GM21529 (cell line): ENCODE data around the gene RECK.

ENCODE experiments used
- ATAC-seq: cut with Tn5 transposase; IDR thresholded peaks from one replicate; pipeline ENCODE4 v1.9.1; 2021; ENCODE audit not compliant: unreplicated experiment

RECK gene

DNA sequence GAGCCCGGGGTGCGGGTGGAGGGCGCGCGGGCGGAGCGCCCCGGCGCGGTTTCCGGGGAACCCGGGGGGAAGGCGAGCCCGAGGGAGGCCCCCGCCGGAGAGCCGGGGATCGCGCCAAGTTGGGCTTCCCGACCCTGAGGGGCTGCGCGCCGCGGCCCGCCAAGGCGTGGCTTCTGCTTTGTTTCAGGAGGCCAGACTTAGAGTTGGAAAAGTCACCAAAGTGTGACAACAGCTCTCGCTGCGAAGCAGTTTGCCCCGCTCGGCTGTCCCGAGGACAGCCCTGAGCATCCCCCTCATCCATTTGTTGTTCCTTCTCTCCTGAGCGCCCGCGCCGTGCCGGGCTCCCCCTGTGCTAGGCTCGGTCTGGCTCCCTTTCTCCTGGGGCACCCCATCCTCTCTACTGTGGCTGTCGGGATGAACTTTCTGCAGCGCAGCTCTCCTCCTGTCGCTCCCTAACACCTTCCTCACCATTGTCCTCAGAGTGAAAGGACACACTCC lies 100.2 kb downstream of the RECK start:
- ATAC-seq: peak; percentile 32

DNA sequence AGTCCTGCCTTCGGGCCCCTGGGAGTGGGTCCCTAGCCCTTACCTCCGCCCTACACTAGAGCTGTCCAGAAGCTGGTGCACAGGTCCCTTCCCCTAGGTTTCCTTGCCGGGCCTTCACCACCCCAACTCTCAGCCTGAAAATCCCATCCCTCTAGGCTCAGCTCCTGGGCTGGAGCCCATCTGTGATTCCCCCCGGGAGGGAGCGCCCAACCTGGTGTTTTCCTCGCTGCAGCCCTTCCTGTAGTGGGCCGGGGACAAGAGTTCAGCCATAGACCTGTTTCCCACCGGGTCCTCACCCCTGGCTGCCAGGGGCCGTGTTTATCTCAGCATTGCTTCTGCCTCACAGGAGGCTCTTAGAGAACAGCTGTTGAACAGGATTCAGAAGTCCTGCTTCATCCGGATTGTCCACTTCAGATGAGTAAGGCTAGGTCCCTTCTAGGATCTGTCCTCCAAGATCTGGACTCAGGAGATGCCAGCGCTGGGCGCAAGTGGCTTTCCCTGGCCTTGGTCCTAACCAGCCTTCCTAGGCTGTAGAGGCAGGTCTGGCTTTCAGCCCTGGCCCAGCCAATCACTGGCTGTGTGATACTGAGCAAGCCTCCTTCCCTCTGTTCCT lies 100.8 kb downstream of the RECK start:
- no peak for ATAC-seq

DNA sequence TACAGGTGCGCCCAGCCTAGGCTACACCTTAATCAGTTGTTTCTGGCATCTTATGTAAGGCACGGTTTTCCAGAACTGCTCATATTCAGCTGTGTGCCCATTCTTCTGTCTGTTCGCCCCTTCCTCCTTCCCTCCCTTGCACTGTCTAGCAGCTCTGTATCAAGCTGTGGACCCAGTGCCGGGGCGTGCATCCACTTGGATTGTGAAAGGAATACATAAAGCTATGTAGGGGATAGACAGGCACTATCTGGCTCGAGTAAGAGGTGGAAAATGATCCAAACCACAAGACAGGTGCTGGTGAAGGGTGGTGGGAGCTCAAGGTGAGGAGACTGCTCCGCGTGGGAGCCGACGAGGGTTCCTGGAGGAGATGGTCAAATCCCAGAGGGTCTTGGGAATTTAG lies 101.8 kb downstream of the RECK start:
- no peak for ATAC-seq

DNA sequence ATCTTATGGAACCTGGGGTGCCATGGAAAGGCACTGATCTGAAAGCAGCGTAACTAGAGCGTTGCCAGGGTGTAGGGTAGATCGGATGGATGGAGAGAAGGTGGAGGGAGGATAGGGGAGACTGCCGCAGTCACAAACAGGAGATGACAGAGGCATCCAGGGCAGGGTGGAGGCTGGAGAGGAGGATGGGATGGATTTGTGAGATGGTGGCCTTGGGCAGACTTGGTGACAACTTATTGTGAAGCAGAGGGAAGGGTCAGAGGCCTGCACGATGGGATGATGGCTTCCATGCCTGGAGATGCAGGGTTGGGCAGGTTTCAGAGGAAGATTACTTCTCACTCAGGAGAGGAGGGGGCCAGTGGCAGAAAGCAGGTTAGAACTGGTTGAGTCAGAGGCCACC lies 102.2 kb downstream of the RECK start:
- ATAC-seq: no peak

DNA sequence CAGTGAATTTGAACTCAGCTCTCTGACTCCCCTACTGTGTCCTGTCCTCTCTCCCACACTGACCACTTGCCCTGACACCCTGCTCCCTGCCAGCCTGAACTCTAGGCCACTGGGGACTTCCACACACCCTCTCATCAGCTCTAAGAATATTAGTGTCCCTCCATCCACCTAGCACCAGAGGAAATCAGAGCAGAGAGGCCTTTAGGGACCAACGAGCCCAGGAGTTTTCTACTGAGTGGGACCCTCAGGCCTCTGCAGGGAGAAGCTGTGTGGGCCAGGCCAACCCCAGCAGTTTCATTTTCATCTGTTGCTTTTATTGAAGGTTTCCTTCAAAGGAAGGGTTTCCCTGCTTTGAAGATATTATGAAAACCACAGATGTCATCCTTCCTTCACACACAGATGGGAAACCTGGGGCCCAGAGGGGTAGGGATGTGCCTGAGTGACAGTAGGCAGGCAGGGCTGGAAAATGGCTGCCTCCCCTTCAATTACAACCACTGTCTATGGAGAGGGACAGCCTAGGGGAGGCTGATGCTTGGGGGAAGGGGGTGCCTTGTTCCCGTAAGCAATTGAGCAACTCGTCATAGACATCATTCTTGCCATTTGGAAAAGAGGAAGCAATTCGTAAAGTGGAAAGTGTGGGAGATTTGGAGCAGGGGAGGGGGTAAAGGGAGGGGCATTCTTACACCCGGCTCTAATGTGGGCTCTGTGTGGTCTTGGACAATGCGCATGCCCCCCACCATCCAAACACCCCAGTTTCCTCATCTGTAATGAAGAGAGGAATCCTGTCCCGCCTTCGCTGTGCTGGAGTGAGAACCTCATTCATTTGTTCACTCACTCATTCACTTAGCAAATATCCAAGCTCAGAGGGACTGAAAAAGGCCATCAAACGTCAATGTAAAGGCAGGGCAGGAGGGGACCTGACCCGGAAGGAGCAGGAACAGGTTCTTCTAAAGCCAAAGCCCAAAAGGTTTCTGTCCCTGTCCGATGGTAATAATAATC lies 103.7 kb downstream of the RECK start:
- no peak for ATAC-seq

DNA sequence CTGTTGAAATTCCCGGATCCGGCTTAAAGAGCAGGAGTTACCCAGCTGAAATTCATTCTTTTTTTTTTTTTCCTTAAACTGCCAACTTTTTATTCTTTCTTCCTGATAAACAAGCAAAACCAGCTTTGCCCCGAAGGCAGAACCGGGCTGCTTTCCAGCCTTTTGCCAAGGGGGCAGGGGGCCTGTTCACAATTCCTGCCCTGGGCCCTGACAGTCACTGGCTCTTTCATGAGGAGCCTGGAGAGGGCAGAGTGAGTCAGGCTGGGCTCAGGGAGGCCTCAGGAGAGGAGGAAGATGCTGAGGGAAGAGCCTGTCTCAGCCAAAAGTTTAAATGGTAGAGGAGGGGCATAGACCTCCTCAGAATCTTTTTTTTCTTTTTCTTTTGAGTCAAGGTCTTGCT lies 104.6 kb downstream of the RECK start:
- no peak for ATAC-seq

DNA sequence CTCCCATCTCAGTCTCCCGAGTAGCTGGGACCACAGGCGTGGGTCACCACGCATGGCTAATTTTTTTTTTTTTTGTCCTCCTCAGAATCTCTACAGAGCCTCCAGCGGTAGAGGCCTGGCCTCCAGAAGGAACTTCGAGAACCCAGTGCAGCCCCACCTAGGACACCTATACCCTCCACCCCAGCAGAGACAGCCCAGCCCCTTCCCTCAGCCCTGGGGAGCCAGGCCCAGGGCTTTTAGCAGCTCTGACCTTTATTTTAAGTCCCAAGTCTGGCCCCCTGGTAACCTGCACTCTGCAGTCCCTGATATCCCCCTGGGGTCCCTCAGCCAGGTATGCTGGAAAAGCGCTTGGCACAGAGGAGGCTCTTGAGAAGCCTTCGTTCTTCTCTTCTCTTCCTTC lies 105.0 kb downstream of the RECK start:
- ATAC-seq: no peak

DNA sequence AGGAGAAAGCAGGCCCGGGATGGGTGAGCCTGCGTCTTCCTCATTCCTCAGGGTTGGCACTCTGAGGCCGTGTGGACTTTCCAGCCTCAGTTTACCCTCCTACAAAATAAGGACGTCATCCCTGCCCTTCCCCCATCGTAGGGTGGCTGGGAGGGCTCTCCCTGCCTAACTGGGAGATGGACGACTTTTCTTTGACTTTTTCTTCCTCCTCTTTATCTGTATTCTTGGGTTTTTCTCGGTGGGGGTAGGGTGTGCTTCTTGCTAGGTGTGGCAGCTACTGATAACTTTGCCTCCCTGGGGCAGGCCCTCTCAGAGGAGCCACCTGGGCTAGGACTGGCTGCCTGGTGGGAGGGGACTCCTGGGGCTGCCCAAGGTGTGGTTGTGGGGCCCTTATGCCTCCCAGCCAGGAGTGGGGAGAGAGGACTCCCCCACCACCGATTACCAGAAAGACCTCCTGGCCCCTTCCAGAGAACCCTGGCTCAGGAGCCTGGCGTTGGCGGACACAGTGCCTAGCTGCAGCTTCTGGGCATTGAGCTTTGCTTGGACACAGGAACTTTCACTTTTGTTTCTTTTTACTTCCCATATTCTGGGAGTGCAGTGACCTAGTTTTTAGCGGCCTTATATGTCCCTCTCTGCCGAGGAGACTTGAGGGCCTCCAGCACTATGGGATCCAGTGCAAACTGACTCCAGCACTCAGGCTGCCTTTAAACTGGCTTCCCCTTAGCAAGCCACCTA lies 106.0 kb downstream of the RECK start:
- ATAC-seq: no peak

DNA sequence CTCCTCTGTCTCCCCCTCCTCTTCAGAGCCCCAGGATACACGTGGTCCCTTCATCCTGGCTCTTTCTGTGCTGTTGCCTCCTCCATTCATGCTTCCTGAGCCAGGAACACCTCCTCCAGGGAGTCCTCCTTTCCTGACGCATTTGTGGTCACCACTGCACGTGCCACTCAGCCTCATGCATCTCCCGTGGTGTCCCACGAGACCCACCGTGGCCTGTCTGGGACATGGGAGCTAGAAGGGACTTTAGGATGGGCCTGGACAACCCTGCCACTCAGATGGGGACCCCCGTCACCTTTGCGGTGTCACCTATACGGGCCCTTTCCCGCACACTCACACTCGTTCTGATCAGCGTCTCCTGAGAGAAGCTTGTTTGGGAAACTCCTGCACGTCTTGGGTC lies 106.5 kb downstream of the RECK start:
- ATAC-seq: no peak

DNA sequence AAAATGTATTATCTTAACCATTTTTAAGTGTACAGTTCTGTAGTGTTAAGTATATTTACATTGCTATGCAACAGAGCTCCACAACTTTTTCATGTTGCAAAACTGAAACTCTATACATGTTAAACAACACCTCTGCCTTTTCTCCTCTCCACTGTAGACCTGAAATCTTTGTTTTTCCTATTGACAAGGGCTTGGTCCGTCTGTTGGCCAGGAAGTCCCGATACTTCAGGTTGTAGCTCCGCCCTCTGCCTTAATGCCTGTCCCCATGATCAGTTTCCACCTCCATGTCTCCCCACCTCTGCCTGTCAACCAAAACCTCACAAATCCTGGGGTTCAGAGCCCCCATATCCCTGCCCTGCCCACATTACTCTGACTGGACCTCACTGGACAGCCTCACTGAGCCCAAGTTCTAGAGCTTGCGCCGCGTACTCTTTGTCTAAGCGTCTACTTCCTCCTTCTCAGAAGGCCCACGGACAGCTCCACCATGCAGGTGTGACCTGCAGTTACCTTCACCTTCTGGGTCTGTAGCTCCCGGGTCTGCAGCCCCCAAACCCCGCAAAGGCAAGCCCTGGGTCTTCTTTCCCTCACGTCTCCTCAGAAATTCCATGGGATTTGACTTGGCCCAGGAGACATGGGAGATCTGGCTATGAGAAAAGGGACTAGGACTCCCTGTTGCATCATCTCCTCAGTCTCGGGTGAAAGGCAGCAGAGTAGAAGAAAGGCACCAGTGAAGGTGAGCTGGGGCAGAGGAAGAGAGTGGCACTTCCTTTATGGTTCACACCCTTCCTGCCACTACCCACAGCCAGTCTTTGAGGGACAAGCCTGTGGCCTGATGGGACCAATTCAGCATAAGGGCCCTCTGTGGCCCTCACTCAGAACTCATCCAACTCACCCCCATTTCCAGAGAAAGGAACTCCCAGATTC lies 107.9 kb downstream of the RECK start:
- no peak for ATAC-seq

DNA sequence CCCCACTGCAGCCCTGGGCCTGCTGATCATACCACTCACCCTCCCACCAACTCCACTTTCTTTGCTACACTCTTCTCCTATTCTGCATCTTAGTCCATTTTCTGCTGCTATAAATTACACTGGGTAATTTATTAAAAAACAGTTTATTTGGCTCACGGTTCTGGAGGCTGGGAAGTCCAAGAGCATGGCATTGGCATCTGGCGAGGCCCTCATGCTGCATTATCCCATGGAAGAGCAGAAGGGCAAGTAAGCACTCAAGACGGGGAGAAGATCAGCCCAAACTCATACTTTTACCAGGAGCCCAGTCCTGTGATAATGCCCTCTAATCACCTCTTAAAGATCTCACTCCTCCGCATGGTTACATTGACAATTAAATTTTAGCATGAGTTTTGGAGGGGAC lies 109.3 kb downstream of the RECK start:
- ATAC-seq: no peak

DNA sequence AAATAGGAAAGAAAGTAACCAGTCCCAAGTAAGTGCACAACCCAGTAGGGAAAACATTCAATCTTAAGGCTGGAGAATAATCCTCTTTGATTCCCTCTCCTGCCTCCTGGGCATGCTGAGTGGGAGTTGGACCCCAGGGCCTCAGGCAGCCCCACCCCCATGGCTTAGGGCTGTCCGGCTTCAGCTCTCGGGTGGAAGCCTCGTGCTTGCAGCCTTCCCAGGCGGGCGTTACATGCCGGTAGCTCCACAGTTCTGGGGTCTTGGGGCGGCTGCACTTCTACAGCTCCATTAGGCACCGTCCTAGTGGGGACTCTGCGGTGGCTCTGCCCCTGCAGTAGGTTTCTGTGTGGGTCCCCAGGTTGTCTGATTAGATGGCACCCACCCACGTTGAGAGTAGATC lies 109.9 kb downstream of the RECK start:
- ATAC-seq: no peak

DNA sequence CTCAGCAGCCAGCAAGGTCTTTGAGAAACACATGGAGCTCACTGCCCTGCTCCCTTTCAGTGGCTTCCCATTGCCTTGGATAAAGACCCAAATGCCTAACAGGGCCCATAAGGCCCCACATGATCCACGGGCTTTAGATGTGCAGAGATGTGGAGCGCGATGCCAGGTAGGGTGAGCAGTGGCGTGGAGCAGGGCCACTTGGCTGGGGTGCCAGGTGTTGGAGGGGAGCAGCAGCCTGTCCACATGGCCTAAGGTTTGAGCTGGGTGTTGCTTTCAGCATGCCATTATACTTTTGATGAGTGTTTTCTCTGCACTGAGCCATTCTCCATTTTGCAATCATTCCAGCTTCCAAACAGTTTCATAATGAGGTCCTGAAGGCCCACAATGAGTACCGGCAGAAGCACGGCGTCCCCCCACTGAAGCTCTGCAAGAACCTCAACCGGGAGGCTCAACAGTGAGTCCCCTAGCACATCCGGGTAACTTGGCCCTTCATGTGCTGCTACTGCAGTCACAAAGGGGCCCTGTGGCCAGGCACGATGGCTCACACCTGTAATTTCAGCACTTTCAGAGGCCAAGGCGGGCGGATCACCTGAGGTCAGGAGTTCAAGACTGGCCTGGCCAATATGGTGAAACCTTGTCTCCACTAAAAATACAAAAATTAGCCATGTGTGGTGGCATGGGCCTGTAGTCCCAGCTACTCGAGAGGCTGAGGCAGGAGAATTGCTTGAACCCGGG lies 110.9 kb downstream of the RECK start:
- ATAC-seq: no peak

DNA sequence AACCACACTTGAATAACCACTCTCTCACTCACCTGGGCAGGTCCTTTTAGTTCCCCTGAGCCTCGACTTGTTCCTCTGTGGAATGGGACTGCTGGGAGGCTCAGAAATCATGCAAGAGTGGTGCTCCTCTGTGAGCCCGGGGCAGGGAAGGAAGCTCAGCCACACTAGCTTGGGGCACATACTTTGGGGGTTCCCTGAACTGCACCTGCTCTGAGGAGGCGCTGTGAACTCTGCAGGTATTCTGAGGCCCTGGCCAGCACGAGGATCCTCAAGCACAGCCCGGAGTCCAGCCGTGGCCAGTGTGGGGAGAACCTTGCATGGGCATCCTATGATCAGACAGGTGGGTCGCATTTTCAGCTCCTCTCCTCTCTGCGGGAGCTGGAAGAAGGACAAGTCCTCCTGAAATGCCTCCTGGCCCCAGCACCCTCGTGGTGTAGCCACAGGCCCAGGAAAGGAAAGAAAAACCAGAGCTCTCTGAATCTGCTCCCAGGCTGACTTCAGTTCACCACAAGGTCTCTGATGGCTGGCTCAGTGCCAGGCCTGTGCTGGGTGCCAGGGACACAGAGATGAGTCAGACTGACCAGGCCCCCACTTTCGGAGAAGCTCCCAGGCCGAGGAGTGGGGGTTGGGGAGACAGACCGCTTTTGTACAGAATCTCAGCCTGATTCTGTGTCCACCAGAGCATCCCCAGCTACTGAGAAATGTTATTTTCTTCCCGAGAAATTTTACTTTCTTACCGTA lies 111.8 kb downstream of the RECK start:
- ATAC-seq: peak; percentile 51

DNA sequence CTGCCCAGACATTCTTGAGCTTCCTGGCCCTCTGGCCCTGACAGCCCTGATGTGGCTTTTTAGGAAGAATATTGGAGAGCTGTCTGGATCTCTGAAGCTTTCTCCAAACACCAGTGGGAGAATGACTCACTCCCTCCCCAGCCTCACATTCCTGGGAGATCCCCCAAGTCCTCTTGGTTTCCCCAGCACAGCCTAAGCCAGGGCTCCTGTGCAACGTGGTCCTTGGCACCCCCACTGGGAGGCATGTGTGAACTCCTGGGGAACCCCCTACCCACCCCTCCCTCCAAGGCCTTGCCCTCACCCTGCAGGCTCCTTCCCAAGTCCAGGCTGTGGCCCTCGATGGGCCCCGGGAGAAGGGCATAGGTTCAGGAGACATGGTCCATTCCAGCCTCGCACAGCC lies 112.5 kb downstream of the RECK start:
- no peak for ATAC-seq

DNA sequence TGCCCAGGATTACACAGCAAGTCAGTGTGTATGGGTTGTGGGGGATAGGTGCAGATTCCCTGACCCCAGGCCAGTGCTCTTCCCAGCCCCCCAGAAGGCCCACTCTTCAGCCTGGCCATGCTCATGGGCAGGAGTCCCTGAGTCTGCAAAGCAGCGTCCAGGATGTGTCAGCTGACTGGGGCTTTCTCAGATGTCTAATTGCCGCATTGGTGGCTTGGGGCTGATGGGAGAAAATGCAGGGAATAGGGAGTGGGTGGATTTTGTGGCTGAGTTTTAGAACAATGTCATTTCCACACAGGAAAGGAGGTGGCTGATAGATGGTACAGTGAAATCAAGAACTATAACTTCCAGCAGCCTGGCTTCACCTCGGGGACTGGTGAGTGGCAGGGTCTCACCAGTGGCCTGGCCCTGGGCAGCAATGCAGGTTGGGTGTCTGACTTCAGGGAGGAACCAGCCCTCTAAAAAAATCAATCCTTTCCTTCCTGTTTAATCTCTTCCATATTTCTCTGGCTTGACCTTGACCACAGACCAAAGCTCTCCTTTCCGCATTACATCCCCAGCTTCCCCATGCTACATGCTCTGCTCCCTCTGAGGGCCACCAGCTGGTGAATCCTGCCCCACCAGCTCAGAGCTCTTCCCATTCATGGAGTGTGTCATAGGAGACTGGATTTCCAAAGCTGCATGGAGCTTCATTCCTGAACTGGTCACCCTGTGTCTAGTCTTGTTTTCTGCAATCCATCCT lies 114.0 kb downstream of the RECK start:
- no peak for ATAC-seq

DNA sequence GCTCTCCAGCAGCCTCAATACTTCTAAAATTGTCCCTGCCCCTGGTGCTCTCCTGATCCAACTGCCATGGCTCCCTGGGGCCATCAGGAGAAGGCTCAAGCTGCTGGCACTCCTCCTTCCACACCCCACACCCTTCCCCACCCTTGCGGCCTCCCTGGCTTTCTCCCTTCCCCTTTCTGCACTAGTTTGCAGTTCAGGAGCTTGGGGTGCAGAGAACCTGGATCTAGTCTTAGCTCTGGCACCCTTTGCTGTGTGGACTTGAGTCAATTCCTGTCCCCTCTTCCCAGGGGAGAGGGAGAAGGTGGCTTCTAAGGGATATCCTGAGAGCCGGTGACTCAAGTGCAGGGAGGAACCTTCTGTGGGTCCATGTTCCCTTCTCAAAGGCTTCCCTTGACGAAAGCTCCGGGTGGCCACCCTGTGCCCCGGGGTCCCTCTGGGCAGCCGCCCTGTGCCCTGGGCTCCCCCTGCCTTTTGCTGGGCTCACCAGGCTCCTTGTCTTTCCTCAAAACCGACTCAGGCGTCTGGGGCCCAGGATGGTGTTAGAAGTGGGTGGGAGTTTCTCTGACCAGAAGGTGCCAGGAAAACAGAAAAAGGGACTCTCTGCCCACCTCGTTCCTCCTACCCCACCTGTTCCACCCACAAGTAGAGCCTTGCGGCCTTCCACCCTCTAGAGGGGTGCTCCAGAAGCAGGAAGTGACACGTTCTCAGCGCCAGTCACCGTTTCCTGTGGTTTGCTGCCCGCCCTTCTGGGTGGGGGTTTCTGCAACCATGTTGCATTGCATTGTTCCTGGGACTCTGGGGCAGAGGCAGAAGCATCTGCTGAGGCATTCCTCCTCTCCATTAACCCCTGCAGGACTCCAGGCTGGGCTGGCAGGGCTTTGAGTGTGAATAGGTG lies 114.8 kb downstream of the RECK start:
- ATAC-seq: peak; percentile 78
